ES-I3 (cell line): Measurements from ENCODE around the gene TMEM43.
A peak's percentile ranks its signal among the peaks of the same experiment; 100 is the strongest.
"Not testable (repeated sequence)": the region's sequence is repeated elsewhere in the genome, so short reads cannot be mapped to it uniquely, and the experiment has no call there.

Experiments
- H3K36me3 ChIP-seq: 2 replicates; pipeline ENCODE4 v1.6.1; 2013; ENCODE audit warnings: mild to moderate bottlenecking, low read length, control low read depth, moderate library complexity; ENCODE audit not compliant: insufficient read depth
- H3K4me1 ChIP-seq: 2 replicates; pipeline ENCODE4 v1.6.1; 2013; ENCODE audit warnings: mild to moderate bottlenecking, control low read depth, low read length; ENCODE audit not compliant: insufficient read depth
- H3K9ac ChIP-seq: 2 replicates; pipeline ENCODE4 v1.6.1; 2013; ENCODE audit warnings: low read depth, mild to moderate bottlenecking, low read length, moderate library complexity
- H3K9me3 ChIP-seq: 2 replicates; pipeline ENCODE4 v1.6.1; 2013; ENCODE audit warnings: mild to moderate bottlenecking, low read length, moderate library complexity; ENCODE audit not compliant: control insufficient read depth, insufficient read depth

The TMEM43 gene

GRCh38 chr3:14117468-14118399, 7.1 kb upstream of the TMEM43 start:
- H3K9ac ChIP-seq, result no peak overlapping the region
- H3K36me3 ChIP-seq, result peaks cover 15% of the 10 kb centered on the region; the same call in 1 of the 2 replicates
- H3K4me1 ChIP-seq, result peaks cover 11% of the 10 kb centered on the region
- H3K9me3 ChIP-seq, result 0 out of 2 replicates have a peak, but pooled peaks cover 2% of the 10 kb centered on the region

- Histone ChIP-seq H3K9ac (no peak overlapping the region), H3K9me3 (0 out of 2 replicates have a peak, but pooled peaks cover 2% of the 10 kb centered on the region), H3K4me1 (peaks cover 16% of the 10 kb centered on the region), H3K36me3 (peaks cover 9% of the 10 kb centered on the region; the same call in 1 of the 2 replicates)
Measured at GRCh38 chr3:14118400-14119381, 6.2 kb upstream of the TMEM43 start.

- H3K9ac ChIP-seq, result no peak overlapping the region
- 0 out of 2 replicates have a peak, but pooled peaks cover 2% of the 10 kb centered on the region for H3K9me3 ChIP-seq
- H3K4me1 ChIP-seq, result peaks cover 16% of the 10 kb centered on the region
- H3K36me3 ChIP-seq, result peaks cover 9% of the 10 kb centered on the region; the same call in 1 of the 2 replicates
Measured at GRCh38 chr3:14119651-14120050, 5.2 kb upstream of the TMEM43 start.

- Histone ChIP-seq H3K4me1 (peaks cover 16% of the 10 kb centered on the region), H3K9me3 (0 out of 2 replicates have a peak, but pooled peaks cover 2% of the 10 kb centered on the region), H3K36me3 (peaks cover 9% of the 10 kb centered on the region; the same call in 1 of the 2 replicates), H3K9ac (no peak overlapping the region)
Measured at GRCh38 chr3:14120111-14120920, 4.5 kb upstream of the TMEM43 start.

GRCh38 chr3:14120921-14121448, 3.9 kb upstream of the TMEM43 start:
- H3K36me3 ChIP-seq, H3K9ac ChIP-seq, H3K9me3 ChIP-seq: not testable (repeated sequence)
- H3K4me1 ChIP-seq, result peaks cover 17% of the 10 kb centered on the region

GRCh38 chr3:14121859-14122258, 3.0 kb upstream of the TMEM43 start:
- Histone ChIP-seq H3K9me3 (0 out of 2 replicates have a peak, but pooled peaks cover 2% of the 10 kb centered on the region), H3K36me3 (peaks cover 9% of the 10 kb centered on the region; the same call in 1 of the 2 replicates), H3K9ac (no peak overlapping the region), H3K4me1 (peaks cover 25% of the 10 kb centered on the region)

- H3K9me3 ChIP-seq, result 0 out of 2 replicates have a peak, but pooled peaks cover 2% of the 10 kb centered on the region
- no peak overlapping the region for H3K9ac ChIP-seq
- H3K4me1 ChIP-seq, result peaks cover 26% of the 10 kb centered on the region
- H3K36me3 ChIP-seq, result peaks cover 9% of the 10 kb centered on the region; the same call in 1 of the 2 replicates
Measured at GRCh38 chr3:14122301-14122700, 2.6 kb upstream of the TMEM43 start.

- Histone ChIP-seq H3K4me1 (peaks cover 26% of the 10 kb centered on the region), H3K9ac (peak overlapping the region; percentile 74), H3K36me3 (peaks cover 9% of the 10 kb centered on the region; the same call in 1 of the 2 replicates), H3K9me3 (0 out of 2 replicates have a peak, but pooled peaks cover 2% of the 10 kb centered on the region)
Measured at GRCh38 chr3:14123308-14124222, 1.3 kb upstream of the TMEM43 start.

GRCh38 chr3:14124223-14124614, 633 bp upstream of the TMEM43 start:
- H3K9me3 ChIP-seq, result 0 out of 2 replicates have a peak, but pooled peaks cover under 1% of the 10 kb centered on the region
- peaks cover 14% of the 10 kb centered on the region for H3K36me3 ChIP-seq
- H3K9ac ChIP-seq, result peak overlapping the region; percentile 74
- peaks cover 26% of the 10 kb centered on the region for H3K4me1 ChIP-seq

- Histone ChIP-seq H3K9me3 (no peaks in the 10 kb centered on the region), H3K4me1 (peaks cover 26% of the 10 kb centered on the region), H3K9ac (peak overlapping the region; percentile 74), H3K36me3 (peaks cover 8% of the 10 kb centered on the region; the same call in 1 of the 2 replicates)
Measured at GRCh38 chr3:14125193-14126016, 553 bp downstream of the TMEM43 start.

GRCh38 chr3:14126017-14126886, 1.4 kb downstream of the TMEM43 start:
- Histone ChIP-seq H3K9ac (peak overlapping the region; percentile 74), H3K36me3 (peaks cover 11% of the 10 kb centered on the region; the same call in 1 of the 2 replicates), H3K9me3 (no peaks in the 10 kb centered on the region), H3K4me1 (peaks cover 25% of the 10 kb centered on the region)
